Ishikawa (cell line): Measurements from ENCODE around the gene CHCHD1.

Experiments
- CREB1 ChIP-seq: IDR thresholded peaks from 2 replicates; pipeline ENCODE4 v1.6.1; 2012; ENCODE audit warnings: low read depth
- EP300 ChIP-seq: IDR thresholded peaks from 2 replicates; pipeline ENCODE4 v1.6.1; 2012; ENCODE audit warnings: borderline replicate concordance
- FOXM1 ChIP-seq: IDR thresholded peaks from 2 replicates; pipeline ENCODE4 v1.6.1; 2012; ENCODE audit warnings: low read depth, borderline replicate concordance
- MAX ChIP-seq: IDR thresholded peaks from 2 replicates; pipeline ENCODE4 v1.6.1; 2012
- RAD21 ChIP-seq: IDR thresholded peaks from 2 replicates; pipeline ENCODE4 v1.6.1; 2012; ENCODE audit warnings: low read depth
- REST ChIP-seq: IDR thresholded peaks from 2 replicates; pipeline ENCODE4 v1.6.1; 2012; ENCODE audit warnings: low read depth, mild to moderate bottlenecking
- TAF1 ChIP-seq: IDR thresholded peaks from 2 replicates; pipeline ENCODE4 v1.6.1; 2012; ENCODE audit warnings: low read depth, mild to moderate bottlenecking
- TCF12 ChIP-seq: IDR thresholded peaks from 2 replicates; pipeline ENCODE4 v1.6.1; 2012; ENCODE audit warnings: low read depth
- TEAD4 ChIP-seq: IDR thresholded peaks from 2 replicates; pipeline ENCODE4 v1.6.1; 2012
- YY1 ChIP-seq: IDR thresholded peaks from 2 replicates; pipeline ENCODE4 v1.6.1; 2012; ENCODE audit warnings: low read depth
- ZBTB7A ChIP-seq: IDR thresholded peaks from 2 replicates; pipeline ENCODE4 v1.6.1; 2012; ENCODE audit warnings: low read depth

- TF ChIP-seq YY1: no peak
- TF ChIP-seq EP300: no peak
- TF ChIP-seq MAX: peak; percentile 79
- TF ChIP-seq REST: no peak
- TF ChIP-seq FOXM1: no peak
- TF ChIP-seq TAF1: no peak
- no peak for TF ChIP-seq RAD21
- no peak for TF ChIP-seq TCF12
- TF ChIP-seq CREB1: no peak
- no peak for TF ChIP-seq ZBTB7A
- no peak for TF ChIP-seq TEAD4
Observed at GRCh38 chr10:73771722-73772280, 10.0 kb upstream of the CHCHD1 start.
